Activated CD8-positive, alpha-beta memory T cell treated with anti-CD3 and anti-CD28 coated beads, Interleukin-2, amount 50 U/mL, for 1 hour (primary cell): ENCODE results near the gene SCO2.
"Not testable (repeated sequence)": the region's sequence is repeated elsewhere in the genome, so short reads cannot be mapped to it uniquely, and the experiment has no call there.

Experiments
- DNase-seq: peaks from one replicate; pipeline ENCODE4 v3.0.0-alpha.2; 2020; ENCODE audit errors: extremely low read depth

Gene SCO2

DNA sequence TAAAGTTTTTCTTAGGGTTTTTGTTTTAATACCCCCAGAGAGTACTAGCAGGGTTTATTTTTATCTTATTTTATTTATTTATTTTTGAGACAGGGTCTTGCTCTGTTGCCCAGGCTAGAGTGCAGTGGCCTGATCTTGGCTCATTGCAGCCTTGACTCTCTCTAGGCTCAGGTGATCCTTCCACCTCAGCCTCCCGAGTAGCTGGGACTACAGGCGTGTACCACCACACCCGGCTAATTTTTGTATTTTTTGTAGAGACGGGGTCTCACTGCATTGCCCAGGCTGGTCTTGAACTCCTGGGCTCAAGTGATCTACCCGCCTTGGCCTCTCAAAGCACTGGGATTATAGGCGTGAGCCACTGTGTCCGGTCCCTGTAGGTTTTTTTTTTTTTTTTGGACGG, 5.2 kb downstream of the SCO2 start:
- DNase-seq = not testable (repeated sequence)

DNA sequence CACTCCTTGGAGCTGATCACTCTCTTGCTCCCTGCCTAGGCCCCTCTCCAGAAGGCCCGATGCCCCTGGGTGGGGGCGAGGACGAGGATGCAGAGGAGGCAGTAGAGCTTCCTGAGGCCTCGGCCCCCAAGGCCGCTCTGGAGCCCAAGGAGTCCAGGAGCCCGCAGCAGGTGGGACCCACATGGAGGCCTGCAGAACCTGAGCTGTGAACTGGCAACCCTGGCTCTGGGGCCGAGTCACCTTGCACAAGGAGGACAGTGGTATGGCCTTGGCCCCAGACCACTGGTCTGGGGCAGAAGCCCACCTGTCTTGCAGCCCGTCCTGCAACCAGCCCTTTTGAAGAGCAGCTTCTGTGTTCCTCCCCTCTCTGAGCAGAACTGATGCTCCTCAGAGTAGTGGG, 6.2 kb downstream of the SCO2 start:
- no peak for DNase-seq

DNA sequence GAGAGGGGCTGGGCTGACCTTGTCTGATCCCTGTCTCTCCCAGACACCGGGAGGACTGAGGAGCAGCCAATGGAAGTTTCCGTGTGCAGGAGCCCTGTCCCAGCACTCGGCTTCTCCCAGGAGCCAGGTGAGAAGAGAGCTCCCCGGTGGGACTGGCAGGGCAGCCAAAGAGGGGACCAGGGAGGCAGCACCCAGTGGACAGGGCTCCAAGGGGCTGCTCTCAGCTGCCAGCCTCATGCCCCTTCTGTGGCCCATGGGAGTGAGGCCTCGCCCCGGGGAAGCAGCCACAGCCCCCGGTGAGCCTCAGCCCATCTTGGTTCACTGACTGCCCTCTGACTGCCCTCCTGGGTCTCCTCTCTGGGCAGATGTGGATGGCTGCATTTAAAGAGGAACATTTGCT, 6.8 kb downstream of the SCO2 start:
- DNase-seq = no peak

DNA sequence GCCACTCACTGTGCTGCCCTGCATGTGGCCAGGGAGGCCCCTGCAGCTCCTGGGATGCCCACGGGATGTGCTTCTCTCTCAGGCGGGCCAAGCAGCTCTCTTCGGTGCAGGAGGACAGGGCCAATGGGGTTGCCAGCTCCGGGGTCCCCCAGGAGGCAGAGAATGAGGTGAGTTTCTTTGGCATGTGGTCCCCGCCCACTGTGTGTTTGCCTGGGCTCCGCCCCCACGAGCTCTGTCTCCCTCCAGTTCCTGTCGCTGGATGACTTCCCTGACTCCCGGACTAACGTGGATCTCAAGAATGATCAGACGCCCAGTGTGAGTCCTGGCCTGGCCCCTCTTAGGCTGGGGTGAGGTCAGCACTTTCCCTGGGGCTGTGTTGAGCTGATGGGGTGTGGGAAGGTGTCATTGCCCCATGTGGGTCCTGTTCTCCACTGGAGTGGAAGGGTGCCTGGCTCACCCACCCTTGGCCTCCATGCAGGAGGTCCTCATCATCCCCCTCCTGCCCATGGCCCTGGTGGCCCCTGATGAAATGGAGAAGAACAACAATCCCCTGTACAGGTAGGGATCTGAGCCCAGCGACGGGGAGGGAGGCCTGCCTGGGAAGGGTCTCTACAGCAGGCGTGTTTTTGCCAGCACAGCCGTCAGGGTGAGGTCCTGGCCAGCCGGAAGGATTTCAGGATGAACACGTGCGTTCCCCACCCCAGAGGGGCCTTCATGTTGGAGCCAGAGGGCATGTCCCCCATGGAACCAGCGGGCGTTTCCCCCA, 7.7 kb downstream of the SCO2 start:
- no peak for DNase-seq

DNA sequence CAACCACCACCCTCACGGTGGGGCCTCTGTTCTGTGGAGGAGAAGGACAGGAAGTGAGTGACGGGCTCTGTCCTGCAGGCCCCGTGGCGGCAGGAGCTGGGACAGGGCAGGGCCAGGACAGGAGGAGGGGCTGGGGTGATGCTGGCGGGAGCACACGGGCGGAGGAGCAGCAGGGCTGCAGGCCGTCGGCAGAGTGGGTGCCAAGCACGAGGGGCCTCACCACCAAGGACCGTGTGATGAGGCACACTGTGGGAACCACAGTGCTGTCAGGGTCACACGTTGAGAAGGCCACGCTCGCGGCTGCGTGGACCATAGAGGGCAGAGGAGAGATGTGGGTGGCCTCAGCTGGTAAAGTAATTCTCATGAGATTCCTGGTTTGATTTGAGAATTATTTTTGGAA, 8.5 kb downstream of the SCO2 start:
- no peak for DNase-seq

DNA sequence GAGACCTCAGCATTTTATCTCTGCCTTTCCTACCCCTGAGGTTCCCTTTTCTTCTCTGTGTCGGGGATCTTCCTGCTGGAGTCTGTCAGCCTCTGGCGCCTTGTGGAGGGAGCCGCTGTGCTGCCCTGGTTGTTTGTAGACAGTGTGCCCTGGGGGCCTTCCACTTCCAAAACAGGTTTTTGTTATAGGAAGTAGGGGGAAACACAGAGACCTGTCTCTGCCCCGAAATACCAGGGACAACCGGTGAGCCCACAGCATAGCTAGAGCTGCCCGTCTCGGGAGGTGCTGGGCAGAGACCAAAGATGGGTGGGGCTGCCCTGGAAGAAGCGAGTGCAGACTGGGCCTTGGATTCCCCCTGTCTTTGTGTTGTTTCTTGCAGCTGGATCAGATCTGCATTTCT, 9.3 kb downstream of the SCO2 start:
- DNase-seq = no peak

DNA sequence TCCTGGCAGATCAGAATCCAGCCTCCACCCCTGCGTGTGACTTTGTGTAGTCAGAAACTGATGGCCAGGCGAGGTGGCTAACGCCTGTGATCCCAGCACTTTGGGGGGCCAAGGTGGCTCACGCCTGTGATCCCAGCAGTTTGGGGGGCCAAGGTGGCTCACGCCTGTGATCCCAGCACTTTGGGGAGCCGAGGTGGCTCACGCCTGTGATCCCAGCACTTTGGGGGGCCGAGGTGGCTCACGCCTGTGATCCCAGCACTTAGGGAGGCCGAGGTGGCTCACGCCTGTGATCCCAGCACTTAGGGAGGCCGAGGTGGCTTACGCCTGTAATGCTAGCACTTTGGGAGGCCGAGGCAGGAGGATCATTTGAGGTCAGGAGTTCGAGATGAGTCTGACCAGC, 12.2 kb downstream of the SCO2 start:
- no peak for DNase-seq

DNA sequence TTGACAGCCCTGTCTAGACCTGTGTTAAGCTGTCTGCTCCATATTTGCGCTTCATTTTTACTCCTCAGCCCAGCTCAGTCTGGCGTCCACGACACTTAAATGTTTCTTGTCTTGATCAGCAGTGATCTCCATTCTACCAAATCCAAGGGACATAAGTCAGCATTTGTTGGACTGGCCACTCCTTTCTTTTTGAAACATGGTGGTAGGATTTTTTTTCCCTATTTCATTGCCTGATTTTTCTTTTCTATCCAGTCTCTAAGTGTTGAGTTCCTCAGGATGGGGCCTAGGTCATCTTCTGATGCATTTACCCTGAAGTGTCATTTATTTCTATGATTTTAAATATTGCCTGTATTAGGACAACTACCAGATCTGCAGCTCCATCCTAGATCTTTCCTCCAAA, 16.5 kb downstream of the SCO2 start:
- no peak for DNase-seq

DNA sequence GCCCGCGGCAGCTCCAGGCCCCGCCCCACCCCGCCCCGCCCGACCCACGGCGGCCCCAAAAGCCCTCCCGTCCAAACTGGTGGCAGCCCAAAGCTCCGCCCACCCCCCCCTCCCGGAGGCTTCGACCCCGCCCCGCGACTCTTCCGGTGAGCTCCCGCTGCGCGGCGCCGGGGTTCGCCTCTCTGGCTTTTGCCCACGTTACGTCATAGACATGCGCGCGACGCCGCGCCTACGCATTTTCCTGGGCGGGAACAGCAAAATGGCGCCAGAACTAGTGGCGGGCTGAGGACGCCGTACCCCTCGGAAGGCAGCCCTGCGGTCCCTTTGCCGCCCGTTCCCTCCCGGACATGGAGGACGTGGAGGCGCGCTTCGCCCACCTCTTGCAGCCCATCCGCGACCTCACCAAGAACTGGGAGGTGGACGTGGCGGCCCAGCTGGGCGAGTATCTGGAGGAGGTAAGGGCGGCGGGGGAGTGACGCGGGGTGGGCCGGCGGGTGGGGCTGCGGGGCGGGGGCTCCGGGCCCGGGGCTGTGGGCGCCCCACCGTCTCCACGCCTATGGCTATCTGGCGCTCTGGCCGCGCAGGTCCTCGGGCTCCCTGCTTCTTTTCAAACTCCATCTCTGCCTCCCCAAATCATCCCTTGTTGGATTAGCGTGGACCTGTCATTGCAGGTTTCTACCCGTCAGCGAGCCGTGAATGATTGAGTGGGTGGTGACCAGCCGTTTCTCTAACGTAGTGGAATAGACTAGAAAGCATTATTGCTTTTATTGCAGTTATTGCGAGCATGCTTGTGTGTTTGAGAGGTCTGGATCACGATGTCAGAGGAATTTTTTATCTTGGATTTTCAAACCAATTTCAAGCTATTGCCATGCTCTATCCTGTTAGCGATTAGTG, 17.2 kb downstream of the SCO2 start, which contains the start of gene NCAPH2:
Gene NCAPH2, plus strand, starts transcription at position 234 of the 894 bp plus-strand sequence. Its CDS starts 114 bp downstream, at position 348.
- DNase-seq = peak; percentile 94

DNA sequence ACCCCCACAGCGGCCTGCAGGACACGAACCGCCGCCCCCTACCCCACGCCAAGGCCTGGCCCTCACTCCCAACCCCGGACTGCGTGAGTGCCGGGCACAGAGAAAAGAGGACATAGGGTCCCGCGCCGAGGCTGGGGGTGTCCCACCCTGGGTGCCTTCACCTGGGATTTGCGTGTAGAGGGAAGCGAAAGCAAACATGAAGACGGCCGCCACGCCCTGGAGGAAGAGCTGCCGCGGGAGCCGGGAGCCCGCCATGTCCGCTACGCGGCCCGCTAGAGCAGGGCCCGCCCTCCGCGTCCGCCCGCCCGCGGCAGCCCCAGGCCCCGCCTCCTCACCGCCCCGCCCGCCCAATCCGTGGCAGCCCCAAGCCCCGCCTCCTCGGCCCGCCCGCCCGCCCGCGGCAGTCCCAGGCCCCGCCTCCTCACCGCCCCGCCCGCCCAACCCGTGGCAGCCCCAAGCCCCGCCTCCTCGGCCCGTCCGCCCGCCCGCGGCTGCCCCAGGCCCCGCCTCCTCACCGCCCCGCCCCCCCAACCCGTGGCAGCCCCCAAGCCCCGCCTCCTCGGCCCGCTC, 17.9 kb downstream of the SCO2 start, which contains the start of gene LMF2:
Gene LMF2, minus strand, starts transcription at position 282 of the 570 bp plus-strand sequence. Its CDS starts 27 bp downstream, at position 255.
- peak; percentile 81 for DNase-seq

DNA sequence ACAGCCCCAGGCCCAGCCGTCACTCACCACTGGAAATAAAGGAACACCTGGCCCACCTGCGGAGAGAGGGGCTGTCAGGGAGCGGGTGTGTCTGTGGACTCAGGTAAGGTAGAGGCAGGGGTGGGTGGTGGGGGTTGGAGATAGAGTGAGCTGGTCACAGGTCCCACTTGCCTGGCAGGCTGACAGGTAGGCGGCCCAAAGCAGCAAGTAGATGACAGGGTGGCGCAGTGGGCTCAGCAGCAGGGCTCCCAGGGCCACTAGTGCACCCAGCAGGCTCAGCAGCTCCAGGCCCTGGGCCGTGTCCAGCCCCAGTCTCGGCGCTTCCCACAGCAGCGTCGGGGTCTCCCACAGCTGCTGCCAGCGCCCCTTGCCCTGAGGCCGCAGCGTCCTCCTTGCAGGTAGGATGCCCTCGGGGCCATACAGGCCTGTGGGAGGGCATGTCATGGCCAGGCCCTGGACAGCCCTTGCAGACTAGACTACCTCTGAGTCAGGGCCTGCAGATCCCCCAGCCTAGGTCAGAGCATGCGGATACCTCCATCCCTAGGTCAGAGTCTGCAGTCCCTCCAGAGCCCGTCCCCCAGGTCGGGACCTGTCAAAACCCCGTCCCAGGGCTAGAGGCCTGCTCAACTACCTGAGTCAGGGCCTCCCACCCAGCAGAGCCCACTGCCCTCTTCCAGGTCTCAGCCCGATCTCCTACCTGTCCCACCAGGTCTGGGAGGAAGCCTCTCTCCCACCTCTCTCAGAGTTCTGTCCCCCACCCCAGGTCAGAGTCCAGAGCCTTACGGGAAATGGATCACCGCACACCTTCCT, 18.6 kb downstream of the SCO2 start:
- DNase-seq = no peak

DNA sequence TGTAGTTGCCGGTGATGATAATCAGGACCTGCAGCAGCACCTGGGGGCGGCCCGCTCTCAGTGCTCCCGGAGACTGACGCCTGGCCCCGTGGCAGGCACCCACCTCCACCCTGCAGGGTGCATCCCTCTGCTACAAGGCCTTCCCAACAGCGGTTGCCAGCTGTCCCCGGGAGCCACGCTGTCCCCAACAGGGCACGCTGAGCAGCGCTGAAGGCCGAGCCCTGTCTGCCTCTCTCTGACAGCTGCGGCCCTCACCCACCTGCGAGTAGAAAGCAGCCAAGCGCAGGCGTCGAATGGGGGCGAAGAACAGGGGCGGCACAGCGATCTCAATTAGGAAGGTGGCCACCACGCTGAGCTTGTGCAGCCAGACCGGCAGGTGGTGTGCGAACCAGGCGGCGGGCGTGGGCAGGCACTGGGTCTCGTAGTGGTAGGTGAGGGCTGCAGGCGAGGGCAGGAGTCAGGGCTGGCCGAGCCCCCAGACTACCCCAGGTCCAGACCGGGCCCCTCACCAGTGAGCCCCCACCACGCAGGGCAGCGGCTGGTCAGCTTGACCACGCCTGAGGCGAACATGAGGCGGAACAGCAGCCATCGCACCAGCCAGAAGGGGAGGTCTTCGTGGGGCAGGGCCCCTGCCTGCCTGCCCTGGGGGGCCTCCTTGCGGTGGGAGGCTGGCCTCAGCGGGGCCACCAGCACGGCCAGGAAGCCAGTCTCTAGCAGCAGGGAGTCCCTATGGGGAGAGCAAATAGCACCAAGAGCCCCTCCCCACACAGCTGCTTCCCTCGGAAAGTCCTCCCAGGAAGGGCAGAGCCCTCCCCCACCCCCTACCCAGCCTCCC, 19.4 kb downstream of the SCO2 start:
- DNase-seq = no peak

DNA sequence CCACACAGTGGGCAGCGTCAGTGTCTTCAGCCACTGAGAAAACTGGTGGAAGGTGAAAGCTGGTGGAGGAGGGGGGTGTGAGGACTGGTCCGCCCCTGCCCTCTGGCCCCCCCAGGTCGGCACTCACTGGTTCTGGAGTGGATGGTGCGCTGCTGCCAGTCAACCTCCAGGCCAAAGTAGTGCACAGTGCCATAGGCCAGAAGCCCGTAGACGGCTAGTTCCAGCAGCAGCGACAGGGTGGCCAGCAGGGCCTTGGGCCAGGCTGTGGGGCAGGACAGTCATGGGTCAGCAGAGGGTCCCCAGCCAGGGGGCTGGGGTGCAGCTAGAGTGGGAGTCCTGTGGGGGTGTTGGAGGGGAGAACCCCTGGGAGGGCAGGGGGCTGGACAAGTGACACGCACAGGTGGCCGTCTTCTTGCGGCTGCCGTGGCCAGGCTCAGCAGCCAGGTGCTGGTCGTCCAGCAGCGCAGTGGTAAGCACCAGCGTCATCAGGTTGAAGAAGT, 20.1 kb downstream of the SCO2 start:
- no peak for DNase-seq

DNA sequence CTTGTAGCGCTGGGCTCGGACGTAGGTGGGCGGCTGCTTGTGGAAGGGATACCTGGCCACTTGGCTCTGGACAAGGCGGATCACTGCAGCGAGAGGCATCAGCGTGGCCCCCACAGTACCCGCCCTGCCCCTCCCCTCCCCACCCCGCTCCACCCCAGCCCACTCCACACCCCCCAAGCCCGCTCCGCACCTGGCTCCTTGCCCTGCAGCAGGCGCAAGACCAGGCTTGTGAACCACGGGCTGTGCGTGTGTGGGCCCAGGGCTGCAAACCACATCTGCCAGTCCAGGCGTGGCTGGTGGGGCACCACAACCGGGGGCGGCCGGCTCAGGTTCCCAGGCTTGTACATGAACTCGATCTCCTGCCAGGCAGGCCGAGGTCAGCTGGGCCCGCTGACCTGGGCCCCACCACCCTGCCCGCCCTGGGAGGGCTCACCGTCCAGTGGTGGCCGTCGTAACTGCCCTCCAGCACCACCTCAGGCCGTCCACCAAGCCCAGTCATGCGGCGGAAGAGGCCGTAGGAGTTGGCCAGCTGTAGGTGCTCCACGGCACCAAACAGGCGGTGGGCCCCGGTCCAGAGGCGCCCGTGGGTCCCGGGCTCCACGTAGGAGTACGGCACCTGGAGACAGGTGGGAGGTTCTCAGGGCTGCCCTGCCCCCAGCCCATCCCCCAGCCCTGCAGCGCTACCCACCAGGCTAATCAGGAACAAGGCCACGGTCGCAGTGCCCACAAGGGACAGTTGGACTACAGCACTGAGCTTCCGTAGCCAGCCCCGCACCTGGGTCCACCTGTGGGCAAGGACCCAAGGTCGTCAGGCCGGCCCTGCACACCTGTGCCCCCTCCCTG, 20.8 kb downstream of the SCO2 start:
- DNase-seq = no peak

DNA sequence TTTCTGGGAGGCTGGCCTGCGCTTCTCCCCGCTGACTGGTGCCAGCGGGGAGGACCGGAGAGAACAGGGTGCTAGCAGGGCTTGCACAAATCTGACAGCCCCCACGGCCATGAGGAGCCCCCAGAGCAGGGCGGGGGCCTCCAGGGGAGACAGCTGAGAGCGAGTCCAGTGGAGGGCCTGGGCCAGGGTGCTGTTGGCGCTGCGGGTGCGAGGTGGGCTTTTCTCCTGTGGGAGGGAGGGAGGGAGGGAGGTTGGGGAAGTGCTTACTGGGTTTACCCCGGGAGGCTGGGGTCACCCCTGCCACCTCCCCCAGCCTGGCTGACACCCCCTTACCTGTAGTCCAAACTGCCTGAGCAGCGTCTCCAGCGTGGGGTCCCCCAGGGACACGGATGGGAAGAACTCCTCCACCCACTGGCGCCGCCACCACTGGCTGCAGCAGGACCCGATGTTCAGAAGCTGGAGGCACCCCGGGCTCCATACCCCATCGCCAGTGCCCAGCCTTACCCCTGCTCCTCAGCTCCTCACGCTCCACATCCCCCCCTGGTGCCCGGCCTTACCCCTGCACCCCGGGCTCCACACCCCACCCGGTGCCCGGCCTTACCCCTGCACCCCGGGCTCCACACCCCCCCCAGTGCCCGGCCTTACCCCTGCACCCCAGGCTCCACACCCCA, 21.8 kb downstream of the SCO2 start:
- no peak for DNase-seq

DNA sequence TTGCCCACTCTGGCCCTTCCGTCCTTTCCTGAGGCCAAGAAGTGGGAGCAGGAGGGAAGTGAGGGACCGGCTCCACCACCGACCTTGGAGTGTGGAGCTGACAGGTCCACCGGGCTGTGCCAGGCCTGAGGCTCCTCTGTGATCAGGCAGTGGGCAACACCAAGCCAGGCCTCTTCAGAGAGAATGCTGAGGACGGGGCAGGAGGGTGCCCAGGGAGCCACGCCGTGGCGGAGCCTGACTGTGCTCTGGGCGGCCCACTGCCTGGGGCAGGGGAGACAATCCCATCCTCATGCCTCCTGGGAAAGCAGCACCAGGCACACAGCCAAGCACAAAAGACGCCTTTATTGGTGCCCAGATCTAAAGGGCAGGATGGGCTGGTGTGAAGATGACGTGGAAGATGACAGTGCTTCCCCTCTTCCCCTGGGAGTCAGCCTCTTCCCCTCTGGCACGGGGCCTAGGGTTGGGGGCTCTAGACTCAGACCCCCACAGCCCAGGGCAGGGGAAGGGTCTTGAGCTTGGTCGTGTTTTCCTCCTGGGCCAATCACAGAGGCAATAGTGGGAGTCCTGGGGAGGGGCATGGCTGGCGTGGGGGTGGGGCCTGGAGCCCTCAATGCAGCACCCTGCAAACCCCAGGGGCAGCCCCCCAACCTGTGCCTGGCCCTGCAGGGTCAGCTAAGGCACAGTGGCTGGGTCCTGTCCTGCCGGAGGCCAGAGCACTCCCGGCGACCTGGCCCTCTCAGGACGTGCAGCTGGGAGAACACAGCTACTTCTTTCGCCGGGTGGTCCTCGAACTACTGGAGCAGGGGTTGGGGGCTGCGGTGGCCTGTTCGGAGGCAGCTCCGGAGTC, 22.5 kb downstream of the SCO2 start:
- DNase-seq = no peak

DNA sequence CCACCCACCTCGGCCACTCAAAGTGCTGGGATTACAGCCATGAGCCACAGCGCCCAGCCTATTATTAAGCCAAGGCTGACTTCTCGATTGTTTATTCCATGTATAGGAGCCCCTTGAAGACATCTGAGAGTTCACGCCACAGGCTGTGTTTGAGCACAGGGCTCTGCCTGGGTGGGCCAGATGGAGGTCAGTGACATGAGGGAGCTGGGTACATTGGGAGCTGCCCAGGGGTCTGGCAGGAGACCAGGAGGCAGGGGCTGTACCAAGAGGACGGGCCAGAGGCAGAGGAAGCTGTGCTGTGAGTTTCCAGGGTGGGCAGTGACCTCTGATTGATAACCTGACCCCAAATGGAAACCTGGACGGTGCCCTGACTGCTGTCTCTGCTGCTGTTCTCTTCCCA, 23.3 kb downstream of the SCO2 start:
- no peak for DNase-seq

DNA sequence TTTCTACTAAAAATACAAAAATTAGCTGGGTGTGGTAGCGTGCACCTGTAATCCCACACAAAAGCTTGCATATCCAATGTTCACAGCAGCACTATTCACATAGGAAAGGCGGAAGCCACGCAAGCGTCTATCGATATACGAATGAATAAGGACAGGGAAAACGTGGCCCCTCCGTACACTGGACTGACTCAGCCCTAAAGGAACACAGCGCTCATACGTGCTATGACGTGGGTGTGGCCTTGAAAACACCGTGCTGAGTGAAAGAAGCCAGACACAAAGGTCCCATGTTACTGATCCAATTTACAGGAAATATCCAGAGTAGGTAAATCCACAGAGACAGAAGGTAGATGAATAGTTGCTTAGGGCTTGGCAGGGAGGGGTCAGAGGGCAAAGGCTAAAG, 24.9 kb downstream of the SCO2 start:
- DNase-seq = no peak
